ENCODE measurements around the gene ULK2. TPM values are rescaled to one million over a fixed set of nuclear protein-coding genes. Genes with fewer than 3 reads are reported as not detected.
A peak's percentile ranks its signal among the peaks of the same experiment; 100 is the strongest.

The ULK2 gene
- total RNA-seq, 1 donor from 2014 or later = 5.8 TPM

DNA sequence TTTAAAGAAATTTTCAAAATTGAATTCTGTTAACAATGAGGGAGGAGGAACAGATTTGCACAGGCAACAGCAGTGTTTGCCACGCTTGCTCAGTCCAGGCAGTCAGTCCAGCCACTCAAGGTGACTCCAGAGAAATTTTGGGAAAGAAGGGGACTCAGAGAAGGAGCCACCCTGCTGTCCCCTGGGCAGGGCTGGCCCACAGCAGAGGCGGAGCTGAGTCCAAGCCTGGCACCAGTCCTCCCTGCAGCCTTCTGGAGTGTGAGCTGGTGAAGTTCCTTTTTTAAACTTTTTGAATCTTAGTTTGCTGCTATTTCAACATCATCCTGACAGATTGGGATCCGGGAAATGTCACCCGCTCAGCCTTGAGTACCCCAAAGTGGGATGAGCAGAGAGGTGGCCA is 136.9 kb downstream of the ULK2 start:
- no peak for ATAC-seq
- DNase-seq (ENCODE audit: low spot score) = no peak

DNA sequence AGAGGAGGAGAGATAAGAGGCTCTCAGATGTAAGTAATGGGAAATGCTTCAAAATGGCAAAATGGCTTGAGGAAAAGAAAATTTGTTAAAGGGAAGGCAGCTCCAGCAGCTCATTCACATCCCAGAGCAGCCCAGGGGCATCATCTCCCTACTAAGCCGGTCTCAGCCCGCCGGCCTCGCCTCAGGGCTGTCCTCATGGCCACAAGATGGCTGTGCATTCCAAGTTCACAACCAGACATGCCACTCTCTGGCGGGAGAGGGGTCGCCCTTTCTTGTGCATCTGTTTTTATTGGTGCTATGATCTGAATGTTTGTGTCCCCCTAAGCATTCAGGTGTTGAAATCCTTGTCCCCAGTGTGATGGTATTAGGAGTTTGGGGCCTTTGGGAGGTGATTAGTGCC is 137.8 kb downstream of the ULK2 start:
- DNase-seq (ENCODE audit: low spot score) = no peak
- no peak for ATAC-seq

GRCh38 chr17:19728084-19728495 is 139.6 kb downstream of the ULK2 start:
- peak; percentile 89 for DNase-seq (ENCODE audit: low spot score)
- ATAC-seq = peak; percentile 76

DNA sequence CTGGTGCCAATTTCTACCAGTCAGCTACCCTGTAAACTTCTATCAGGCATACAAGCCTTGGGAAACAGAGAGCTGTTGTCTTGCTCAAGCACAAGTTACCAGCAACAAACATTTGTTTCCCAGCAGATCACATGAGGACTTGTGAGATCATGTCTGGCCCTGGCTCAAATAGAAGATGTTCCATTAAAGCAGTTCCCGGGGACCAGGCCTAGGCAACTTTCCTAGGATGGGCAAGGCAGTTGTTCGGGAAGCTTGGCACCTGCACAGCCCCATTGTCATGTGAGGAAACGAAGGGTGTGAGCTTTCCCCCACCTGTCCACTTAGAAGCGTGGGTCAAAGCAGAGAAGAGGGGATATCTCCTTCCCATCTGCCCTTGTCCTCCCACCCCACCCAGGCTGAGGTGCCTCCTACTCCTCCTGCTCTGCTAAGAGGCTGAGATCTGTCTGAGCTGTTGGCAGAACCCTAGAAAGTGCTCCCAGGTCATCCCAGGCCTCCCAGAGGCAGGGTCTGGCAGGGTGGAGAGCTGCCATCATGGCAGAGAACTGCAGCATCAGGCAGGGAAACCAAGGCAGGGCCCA is 140.1 kb downstream of the ULK2 start:
- peak; percentile 62 for DNase-seq (ENCODE audit: low spot score)
- ATAC-seq = peak; percentile 48

- DNase-seq (ENCODE audit: low spot score) = no peak
- no peak for ATAC-seq
These were observed 140.9 kb downstream of the ULK2 start for GRCh38 chr17:19726631-19727376.

GRCh38 chr17:19725486-19725885 is 142.2 kb downstream of the ULK2 start:
- DNase-seq (ENCODE audit: low spot score) (no peak), ATAC-seq (no peak)

- peak; percentile 78 for DNase-seq (ENCODE audit: low spot score)
- peak; percentile 68 for ATAC-seq
These were observed 143.0 kb downstream of the ULK2 start for GRCh38 chr17:19724501-19725420.

- DNase-seq (ENCODE audit: low spot score) (no peak), ATAC-seq (no peak)
These were observed 143.8 kb downstream of the ULK2 start for GRCh38 chr17:19723964-19724363.

Other genes starting within 250 kb of the ULK2 start
- 154 TPM for gene ALDH3A2, start 219.2 kb downstream of the ULK2 start, total RNA-seq
- not detected for gene SLC47A2, start 151.4 kb downstream of the ULK2 start, total RNA-seq
- gene ALDH3A1, start 119.6 kb downstream of the ULK2 start, total RNA-seq = 1.5 TPM
- 8.6 TPM for gene AKAP10, start 109.9 kb upstream of the ULK2 start, total RNA-seq
- gene SPECC1, start 141.4 kb upstream of the ULK2 start, total RNA-seq = 1.9 TPM

Data from left lobe of liver (tissue), 2 donors.